Peyer's patch (tissue), 4 donors: Measurements from ENCODE around the gene GSTO1. TPM values are rescaled to one million over a fixed set of nuclear protein-coding genes. Genes with fewer than 3 reads are reported as not detected.

Experiments used
- DNase-seq, 3 donors: peaks; one replicate each; pipeline ENCODE4 v3.0.0-alpha.2; 2017 to 2019
- H3K27ac ChIP-seq, 4 donors: fragments of 200-600 bp; sonication (generic); one replicate each; pipeline ENCODE4 v1.5.1; 2016 to 2019
- H3K27me3 ChIP-seq, 2 donors: fragments of 200-600 bp; sonication (generic); one replicate each; pipeline ENCODE4 v1.5.1; 2019
- H3K36me3 ChIP-seq, 3 donors: fragments of 200-600 bp; sonication (generic); one replicate each; pipeline ENCODE4 v1.5.1; 2016 to 2019
- H3K4me1 ChIP-seq, 4 donors: fragments of 200-600 bp; sonication (generic); one replicate each; pipeline ENCODE4 v1.5.1; 2016 to 2019
- H3K4me3 ChIP-seq, 4 donors: fragments of 200-600 bp; sonication (generic); 1 replicate in 3 of 4; 2 replicates in 1 of 4; pipeline ENCODE4 v1.5.1; 2016 to 2019; ENCODE audit warnings: mild to moderate bottlenecking in 1 of 4
- H3K9me3 ChIP-seq, 4 donors: fragments of 200-600 bp; sonication (generic); one replicate each; pipeline ENCODE4 v1.5.1; 2016 to 2019; ENCODE audit warnings: mild to moderate bottlenecking in 1 of 4
- POLR2A ChIP-seq, 2 donors: fragments of 450-650 bp; IDR thresholded peaks; one replicate each; pipeline ENCODE4 v1.5.1; 2017; ENCODE audit warnings: antibody characterized with exemption in 2 of 2, mild to moderate bottlenecking in 2 of 2, moderate library complexity in 2 of 2
- total RNA-seq, 4 donors: library from RNA; depleted of rRNA; stranded (reverse); fragments of >200 nt; gene quantifications; one replicate each; pipeline ENCODE4 v1.1.0, GENCODE V29; 2016
- TF ChIP-seq, protein P1 (sequence below), 6 experiments: fragments of 450-650 bp in 4 of 6; fragments of 200-600 bp in 2 of 6; sonication (generic) in 1 of 6; IDR thresholded peaks; one replicate each; pipeline ENCODE4 v1.5.1; 2017 to 2019; ENCODE audit warnings: antibody characterized with exemption in 6 of 6, mild to moderate bottlenecking in 3 of 6, moderate library complexity in 1 of 6

GSTO1 gene
- total RNA-seq, 4 donors from 2014 or later, result 46.4 to 105 (median 69.5) TPM

GRCh38 chr10:104260775-104261115, 6.1 kb downstream of the GSTO1 start:
- no peak for TF ChIP-seq POLR2A (IDR thresholded peaks at IDR 0.05)
- TF ChIP-seq, protein P1, sequence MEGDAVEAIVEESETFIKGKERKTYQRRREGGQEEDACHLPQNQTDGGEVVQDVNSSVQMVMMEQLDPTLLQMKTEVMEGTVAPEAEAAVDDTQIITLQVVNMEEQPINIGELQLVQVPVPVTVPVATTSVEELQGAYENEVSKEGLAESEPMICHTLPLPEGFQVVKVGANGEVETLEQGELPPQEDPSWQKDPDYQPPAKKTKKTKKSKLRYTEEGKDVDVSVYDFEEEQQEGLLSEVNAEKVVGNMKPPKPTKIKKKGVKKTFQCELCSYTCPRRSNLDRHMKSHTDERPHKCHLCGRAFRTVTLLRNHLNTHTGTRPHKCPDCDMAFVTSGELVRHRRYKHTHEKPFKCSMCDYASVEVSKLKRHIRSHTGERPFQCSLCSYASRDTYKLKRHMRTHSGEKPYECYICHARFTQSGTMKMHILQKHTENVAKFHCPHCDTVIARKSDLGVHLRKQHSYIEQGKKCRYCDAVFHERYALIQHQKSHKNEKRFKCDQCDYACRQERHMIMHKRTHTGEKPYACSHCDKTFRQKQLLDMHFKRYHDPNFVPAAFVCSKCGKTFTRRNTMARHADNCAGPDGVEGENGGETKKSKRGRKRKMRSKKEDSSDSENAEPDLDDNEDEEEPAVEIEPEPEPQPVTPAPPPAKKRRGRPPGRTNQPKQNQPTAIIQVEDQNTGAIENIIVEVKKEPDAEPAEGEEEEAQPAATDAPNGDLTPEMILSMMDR (IDR thresholded peaks at IDR 0.05), result no peak
- Histone ChIP-seq H3K4me1 (peaks cover 0 to 44% (median 7%) of the 10 kb centered on the region in 4 donors), H3K36me3 (peaks cover 0 to 73% (median 0%) of the 10 kb centered on the region in 3 donors), H3K9me3 (no peaks in the 10 kb centered on the region), H3K27me3 (no peaks in the 10 kb centered on the region), H3K4me3 (no peak overlapping the region), H3K27ac (peak overlapping the region in 3 of 4 donors; percentile 25 to 54 (median 41))
- DNase-seq, result no peak

DNA sequence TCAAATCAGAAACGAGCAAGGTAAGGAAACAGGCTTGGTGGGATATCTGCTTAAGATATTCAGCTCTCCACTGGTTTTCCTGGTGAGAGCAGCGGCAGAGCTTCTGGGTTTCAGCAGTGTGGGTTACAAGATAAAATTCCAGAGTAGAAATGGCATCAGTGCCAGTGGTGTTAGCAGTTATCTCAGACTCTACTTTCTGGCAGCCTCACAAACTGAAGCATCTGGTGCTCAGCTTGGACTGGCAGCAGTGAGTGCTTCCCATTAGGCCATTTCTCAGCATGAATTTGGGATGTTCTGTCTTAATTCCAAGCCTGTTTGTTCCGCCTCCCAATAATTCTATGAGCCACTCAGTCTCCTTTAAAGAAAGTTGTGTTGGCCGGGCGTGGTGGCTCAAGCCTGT, 7.4 kb downstream of the GSTO1 start:
- Histone ChIP-seq H3K27me3 (no peaks in the 10 kb centered on the region), H3K9me3 (no peaks in the 10 kb centered on the region), H3K4me3 (no peak overlapping the region), H3K4me1 (peaks cover 0 to 37% (median 4%) of the 10 kb centered on the region in 4 donors), H3K27ac (peak overlapping the region in 2 of 4 donors; percentile 1 to 28), H3K36me3 (peaks cover 0 to 84% (median 0%) of the 10 kb centered on the region in 3 donors)
- DNase-seq, result no peak
- no peak for TF ChIP-seq POLR2A (IDR thresholded peaks at IDR 0.05)
- TF ChIP-seq, protein P1 (IDR thresholded peaks at IDR 0.05), result no peak

DNA sequence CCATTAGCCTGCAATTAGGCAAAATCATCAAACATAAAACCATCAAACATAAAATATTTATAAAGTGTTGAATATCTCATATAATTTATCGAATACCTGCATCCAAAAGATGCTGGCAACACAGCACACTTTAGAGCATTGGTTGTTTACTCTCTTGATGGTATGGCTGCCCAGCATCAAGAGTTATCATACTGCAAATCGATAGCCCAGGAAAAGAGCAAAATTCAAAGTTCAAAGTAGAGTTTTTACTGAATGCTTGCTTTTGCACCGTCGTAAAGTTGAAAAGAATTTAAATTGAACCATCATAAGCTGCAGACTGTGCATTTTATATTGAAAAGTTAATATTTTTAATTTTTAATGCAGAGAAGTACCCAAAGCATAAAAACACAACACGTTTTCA, 10.1 kb downstream of the GSTO1 start:
- H3K4me3 ChIP-seq, result no peak overlapping the region
- TF ChIP-seq POLR2A (IDR thresholded peaks at IDR 0.05), result no peak
- TF ChIP-seq, protein P1 (IDR thresholded peaks at IDR 0.05), result no peak
- no peak for DNase-seq
- peaks cover 0 to 67% (median 0%) of the 10 kb centered on the region in 3 donors for H3K36me3 ChIP-seq
- no peaks in the 10 kb centered on the region for H3K9me3 ChIP-seq
- H3K27me3 ChIP-seq, result no peaks in the 10 kb centered on the region
- peaks cover 0 to 31% (median 3%) of the 10 kb centered on the region in 4 donors for H3K4me1 ChIP-seq
- H3K27ac ChIP-seq, result no peak overlapping the region

DNA sequence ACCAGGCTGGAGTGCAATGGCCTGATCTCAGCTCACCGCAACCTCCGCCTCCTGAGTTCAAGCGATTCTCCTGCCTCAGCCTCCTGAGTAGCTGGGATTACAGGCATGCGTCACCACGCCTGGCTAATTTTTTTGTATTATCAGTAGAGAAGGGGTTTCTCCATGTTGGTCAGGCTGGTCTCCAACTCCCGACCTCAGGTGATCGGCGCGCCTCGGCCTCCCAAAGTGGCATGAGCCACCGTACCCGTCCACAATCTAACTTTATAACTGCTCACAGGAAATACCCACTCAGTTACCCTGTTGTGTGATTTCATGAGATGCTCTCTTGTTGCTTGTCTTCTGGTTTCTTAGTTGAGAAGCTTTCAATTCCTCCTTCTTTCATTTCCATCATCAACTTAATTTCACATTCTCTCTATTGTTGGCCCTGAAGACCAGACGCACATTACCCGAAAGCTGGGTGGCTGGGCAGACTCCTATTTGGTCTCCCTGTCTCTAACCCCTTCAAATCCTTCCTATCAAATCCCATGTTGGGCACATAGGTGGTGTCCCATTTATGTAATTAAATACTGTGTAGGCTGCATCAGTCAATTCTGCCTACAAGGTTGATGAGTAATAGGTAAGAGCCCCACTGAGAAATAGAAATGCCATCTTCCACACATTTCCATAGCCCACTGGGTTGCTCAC, 13.2 kb downstream of the GSTO1 start:
- TF ChIP-seq, protein P1 (IDR thresholded peaks at IDR 0.05), result no peak
- TF ChIP-seq POLR2A (IDR thresholded peaks at IDR 0.05), result no peak
- DNase-seq, result no peak
- Histone ChIP-seq H3K27ac (peak overlapping the region; percentile 87 to 95 (median 90)), H3K4me3 (peak overlapping the region; percentile 63 to 90 (median 77)), H3K36me3 (peaks cover 0 to 45% (median 0%) of the 10 kb centered on the region in 3 donors), H3K27me3 (no peaks in the 10 kb centered on the region), H3K9me3 (no peaks in the 10 kb centered on the region), H3K4me1 (peaks cover 0 to 18% (median 0%) of the 10 kb centered on the region in 4 donors)

DNA sequence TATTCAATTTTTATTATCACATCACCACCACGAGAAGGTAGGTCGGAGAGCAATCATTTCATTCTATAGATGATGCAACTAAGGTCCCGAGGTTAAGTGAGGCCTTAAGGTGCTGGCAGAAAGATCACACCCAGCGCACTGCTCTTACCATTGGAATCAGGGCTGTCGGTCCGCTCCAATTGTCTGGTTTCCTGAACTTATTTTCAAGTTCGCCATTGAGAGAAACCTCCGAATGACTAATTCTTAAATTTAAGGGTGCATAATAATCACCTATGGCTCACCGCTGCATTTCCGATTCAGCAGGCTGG, 13.7 kb downstream of the GSTO1 start:
- Histone ChIP-seq H3K9me3 (no peaks in the 10 kb centered on the region), H3K36me3 (peaks cover 0 to 40% (median 0%) of the 10 kb centered on the region in 3 donors), H3K27ac (peak overlapping the region; percentile 87 to 95 (median 90)), H3K4me1 (peaks cover 0 to 13% (median 0%) of the 10 kb centered on the region in 4 donors), H3K27me3 (no peaks in the 10 kb centered on the region), H3K4me3 (peak overlapping the region; percentile 63 to 90 (median 77))
- no peak for DNase-seq
- no peak for TF ChIP-seq POLR2A (IDR thresholded peaks at IDR 0.05)
- TF ChIP-seq, protein P1 (IDR thresholded peaks at IDR 0.05), result no peak
